CD4-positive, alpha-beta T cell treated with Interleukin-2 at 100 ng/mL for 4 hours (primary cell): ENCODE measurements around the gene RNF20.
A peak's percentile ranks its signal among the peaks of the same experiment; 100 is the strongest.
"Not testable (repeated sequence)": the region's sequence is repeated elsewhere in the genome, so short reads cannot be mapped to it uniquely, and the experiment has no call there.

Experiments
- DNase-seq: peaks from one replicate; pipeline ENCODE4 v3.0.0-alpha.2; 2020; ENCODE audit warnings: low spot score

Gene RNF20

GRCh38 chr9:101536938-101537337 lies 3.3 kb downstream of the RNF20 start:
- DNase-seq = peak; percentile 10

- no peak for DNase-seq
Measured at GRCh38 chr9:101540069-101540468, 6.4 kb downstream of the RNF20 start.

GRCh38 chr9:101543098-101543735 lies 9.6 kb downstream of the RNF20 start:
- no peak for DNase-seq

- DNase-seq = not testable (repeated sequence)
Measured at GRCh38 chr9:101549472-101550098, 15.9 kb downstream of the RNF20 start.

- DNase-seq = no peak
Measured at GRCh38 chr9:101561740-101562139, 28.1 kb downstream of the RNF20 start.

- DNase-seq = no peak
Measured at GRCh38 chr9:101562966-101563365, 29.3 kb downstream of the RNF20 start.

GRCh38 chr9:101564252-101564651 lies 30.6 kb downstream of the RNF20 start:
- DNase-seq = no peak

GRCh38 chr9:101566904-101567724 lies 33.5 kb downstream of the RNF20 start:
- DNase-seq = peak; percentile 31

GRCh38 chr9:101567725-101568350 lies 34.2 kb downstream of the RNF20 start:
- DNase-seq = no peak

GRCh38 chr9:101569741-101570501 lies 36.3 kb downstream of the RNF20 start:
- DNase-seq = peak; percentile 38

- no peak for DNase-seq
Measured at GRCh38 chr9:101571114-101571513, 37.5 kb downstream of the RNF20 start.

GRCh38 chr9:101572316-101572715 lies 38.7 kb downstream of the RNF20 start:
- DNase-seq = no peak

- DNase-seq = no peak
Measured at GRCh38 chr9:101574731-101575333, 41.2 kb downstream of the RNF20 start.

GRCh38 chr9:101578378-101578777 lies 44.7 kb downstream of the RNF20 start:
- DNase-seq = no peak

GRCh38 chr9:101579711-101580545 lies 46.3 kb downstream of the RNF20 start:
- DNase-seq = no peak

- DNase-seq = no peak
Measured at GRCh38 chr9:101582553-101582952, 48.9 kb downstream of the RNF20 start.

- no peak for DNase-seq
Measured at GRCh38 chr9:101585740-101586139, 52.1 kb downstream of the RNF20 start.

GRCh38 chr9:101586651-101587050 lies 53.0 kb downstream of the RNF20 start:
- DNase-seq = no peak

- DNase-seq = no peak
Measured at GRCh38 chr9:101587332-101588043, 53.8 kb downstream of the RNF20 start.

- DNase-seq = not testable (repeated sequence)
Measured at GRCh38 chr9:101590074-101590473, 56.4 kb downstream of the RNF20 start.
